Fibroblast of skin of right biceps (primary cell): Measurements from ENCODE around the gene ITGB2.
"Not testable (repeated sequence)": the region's sequence is repeated elsewhere in the genome, so short reads cannot be mapped to it uniquely, and the experiment has no call there.

Experiments
- DNase-seq: peaks from one replicate; pipeline ENCODE4 v3.0.0-alpha.2; 2013

The ITGB2 gene

DNA sequence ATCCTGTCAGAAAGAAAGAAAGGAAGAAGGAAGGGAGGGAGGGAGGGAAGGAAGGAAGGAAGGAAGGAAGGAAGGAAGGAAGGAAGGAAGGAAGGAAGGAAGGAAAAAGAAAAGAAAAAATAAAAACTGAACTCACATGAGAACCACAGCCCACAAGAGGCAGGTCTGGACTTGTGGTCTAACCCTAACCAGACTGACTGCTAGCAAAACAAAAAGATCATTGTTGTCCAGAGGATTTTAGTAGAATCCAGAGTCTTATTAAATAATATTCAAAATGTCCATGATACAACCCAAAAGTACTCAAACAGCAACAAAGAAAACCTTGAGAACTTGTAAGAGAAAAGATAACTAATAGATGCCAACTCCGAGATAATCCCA lies 4.7 kb upstream of the ITGB2 start:
- DNase-seq = no peak

- DNase-seq = peak; percentile 70
These were observed 4.1 kb upstream of the ITGB2 start for GRCh38 chr21:44924606-44925377.

GRCh38 chr21:44923480-44924084 lies 2.9 kb upstream of the ITGB2 start:
- no peak for DNase-seq

DNA sequence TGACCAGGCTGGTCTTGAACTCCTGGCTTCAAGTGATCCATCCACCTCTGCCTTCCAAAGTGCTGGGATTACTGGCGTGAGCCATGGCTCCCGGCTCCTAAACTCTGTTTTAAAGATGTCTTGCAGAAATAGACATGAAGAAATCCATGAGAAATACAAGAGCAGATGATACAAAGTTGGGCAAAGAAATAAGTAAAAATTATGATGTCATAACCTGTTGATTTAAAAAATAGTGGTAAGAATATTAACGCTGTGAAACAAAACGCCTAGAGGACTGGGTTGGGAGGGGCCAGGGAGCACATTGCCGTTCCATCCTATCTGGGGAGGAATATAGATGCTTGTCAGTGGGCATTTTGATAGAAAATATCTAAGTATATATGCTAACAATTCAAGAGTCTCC lies 1.2 kb upstream of the ITGB2 start:
- DNase-seq = no peak

GRCh38 chr21:44919913-44920693 lies 596 bp downstream of the ITGB2 start:
- DNase-seq = no peak

DNA sequence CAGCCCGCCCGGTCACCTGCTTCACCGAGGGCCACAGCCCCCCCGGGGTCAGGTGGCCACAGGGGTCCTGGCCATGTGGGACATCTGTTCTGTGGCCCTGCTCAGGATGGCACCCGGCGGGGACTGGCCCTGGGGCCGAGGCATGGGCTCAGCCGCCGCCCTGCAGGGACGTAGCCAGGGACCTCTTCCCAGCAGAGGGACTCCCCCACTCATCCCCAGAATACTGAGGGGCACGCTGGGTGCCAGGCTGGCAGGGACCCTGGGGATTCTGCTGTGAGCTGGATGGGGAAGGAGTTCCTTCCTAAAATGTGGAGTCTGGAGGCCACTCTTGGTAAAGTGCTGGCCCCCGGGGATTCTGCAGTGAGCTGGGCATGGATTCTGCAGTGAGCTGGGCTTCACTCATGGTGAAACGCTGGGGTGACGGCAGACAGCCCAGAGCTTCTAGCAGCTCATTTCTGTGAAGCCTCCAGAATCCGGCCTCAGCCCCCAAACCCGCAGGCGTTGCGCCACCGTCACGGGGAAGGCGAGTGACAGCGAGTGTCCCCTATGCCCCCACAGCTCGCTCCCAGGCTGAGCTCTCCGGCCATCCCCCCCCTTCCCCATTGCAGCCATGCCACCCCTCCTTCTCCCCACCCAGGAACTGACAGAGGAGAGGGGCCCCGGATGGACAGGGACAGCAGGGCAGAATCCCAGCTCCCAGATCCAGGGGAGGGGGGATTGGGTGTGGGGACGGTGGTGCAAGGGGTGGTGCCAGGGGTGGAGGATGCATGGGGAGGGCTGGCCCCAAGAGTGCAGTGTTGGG lies 1.4 kb downstream of the ITGB2 start:
- DNase-seq = no peak

DNA sequence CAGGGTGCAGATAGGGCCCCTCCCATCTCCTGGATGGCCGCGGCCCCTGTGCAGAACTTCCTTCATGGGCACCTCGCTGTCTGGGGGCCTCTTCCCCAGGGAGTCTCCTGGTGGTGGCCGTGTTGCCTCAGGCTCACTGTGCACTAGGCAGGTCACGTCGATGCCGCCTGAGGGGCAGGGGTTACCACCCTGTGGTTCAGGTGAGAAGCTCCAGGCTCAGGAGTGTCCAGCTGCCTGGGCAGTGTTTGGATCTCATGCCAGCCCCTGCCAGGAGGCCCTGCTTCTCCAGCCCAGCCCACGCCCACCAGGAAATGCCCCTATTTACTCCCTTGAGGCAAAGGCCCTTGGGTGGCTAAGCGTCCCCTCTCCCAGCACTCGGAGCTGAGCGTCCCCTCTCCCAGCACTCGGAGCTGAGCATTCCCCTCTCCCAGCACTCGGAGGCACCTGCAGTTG lies 2.1 kb downstream of the ITGB2 start:
- no peak for DNase-seq

DNA sequence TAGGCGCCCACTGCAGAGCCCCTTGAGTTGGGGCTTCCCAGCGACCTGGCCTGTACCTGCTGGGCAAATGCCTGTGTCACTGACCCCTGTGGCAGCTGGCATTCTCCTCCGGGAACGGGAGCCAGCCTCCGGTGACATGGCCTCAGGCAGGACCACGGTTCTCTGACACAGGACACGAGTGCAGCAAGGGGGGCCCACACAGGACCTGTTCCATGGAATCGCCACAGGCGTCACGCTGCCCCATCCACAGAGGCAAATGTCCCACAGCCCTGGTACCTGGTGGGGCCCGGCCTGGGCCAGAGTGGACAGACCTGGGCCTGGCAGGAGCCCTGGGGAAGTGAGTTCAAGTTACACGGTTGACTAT lies 2.6 kb downstream of the ITGB2 start:
- no peak for DNase-seq

DNA sequence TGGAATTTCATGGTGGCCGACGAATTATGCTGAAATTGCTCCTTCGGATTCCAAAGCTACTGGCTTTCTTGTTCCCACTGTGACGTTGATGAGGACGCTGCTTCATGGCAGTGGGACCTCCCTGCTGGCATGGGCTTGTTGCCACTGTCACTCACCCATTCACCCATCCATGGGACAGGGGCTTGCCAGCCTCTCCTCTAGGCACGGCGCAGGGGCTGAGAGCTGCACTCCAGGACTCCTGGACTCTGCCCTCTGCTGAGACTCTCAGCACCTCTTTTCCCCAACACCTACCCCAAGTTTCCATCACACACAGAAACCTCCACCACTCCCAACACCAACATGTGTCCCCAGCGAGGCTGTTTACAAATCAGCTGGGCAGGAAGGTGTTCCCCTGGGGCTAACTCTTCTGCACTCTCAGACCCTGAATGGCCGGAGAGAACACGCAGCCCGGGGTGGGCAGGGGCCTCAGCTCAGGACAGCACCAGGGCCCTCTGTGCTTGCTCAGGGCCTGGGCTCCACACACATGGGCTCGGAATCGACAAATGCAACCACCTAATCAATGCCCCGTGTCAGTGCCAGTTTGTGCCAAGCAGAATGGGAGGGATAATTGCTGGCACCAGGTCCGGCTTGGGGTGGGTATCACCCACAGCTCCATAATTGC lies 3.1 kb downstream of the ITGB2 start:
- no peak for DNase-seq

GRCh38 chr21:44916965-44917364 lies 3.7 kb downstream of the ITGB2 start:
- DNase-seq = peak; percentile 43

GRCh38 chr21:44914176-44914874 lies 6.4 kb downstream of the ITGB2 start:
- no peak for DNase-seq

GRCh38 chr21:44913425-44914175 lies 7.1 kb downstream of the ITGB2 start:
- DNase-seq = no peak

DNA sequence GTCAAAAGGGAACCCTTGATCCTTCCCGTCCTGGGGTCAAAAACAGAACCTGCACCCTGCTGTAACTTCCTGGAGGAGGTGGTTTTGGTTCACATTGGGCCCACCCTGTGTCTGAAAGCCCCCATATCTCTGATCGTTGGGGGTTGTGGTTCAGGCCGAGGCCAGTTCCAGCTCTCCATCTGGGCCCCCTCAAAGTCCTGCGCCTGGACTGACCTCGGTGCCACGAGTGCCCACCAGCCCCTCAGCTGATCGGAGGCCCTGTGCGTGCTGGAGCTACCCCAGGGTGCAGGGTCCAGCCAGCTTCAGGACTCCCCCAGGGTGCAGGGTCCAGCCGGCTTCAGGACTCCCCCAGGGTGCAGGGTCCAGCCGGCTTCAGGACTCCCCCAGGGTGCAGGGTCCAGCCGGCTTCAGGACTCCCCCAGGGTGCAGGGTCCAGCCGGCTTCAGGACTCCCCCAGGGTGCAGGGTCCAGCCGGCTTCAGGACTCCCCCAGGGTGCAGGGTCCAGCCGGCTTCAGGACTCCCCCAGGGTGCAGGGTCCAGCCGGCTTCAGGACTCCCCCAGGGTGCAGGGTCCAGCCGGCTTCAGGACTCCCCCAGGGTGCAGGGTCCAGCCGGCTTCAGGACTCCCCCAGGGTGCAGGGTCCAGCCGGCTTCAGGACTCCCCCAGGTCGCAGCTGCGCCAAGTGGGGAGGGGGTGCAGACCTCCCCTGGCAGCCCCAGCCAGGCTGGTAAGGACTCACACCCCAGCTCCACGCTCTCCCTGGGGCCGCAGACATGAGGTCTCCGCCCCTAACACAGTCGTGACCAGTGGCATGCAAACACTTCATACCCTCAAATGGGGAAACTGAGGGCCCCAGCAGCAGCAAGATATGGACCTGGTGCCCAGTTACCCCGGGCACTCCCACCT lies 7.9 kb downstream of the ITGB2 start:
- DNase-seq = not testable (repeated sequence)

GRCh38 chr21:44912158-44912473 lies 8.6 kb downstream of the ITGB2 start:
- DNase-seq = no peak

DNA sequence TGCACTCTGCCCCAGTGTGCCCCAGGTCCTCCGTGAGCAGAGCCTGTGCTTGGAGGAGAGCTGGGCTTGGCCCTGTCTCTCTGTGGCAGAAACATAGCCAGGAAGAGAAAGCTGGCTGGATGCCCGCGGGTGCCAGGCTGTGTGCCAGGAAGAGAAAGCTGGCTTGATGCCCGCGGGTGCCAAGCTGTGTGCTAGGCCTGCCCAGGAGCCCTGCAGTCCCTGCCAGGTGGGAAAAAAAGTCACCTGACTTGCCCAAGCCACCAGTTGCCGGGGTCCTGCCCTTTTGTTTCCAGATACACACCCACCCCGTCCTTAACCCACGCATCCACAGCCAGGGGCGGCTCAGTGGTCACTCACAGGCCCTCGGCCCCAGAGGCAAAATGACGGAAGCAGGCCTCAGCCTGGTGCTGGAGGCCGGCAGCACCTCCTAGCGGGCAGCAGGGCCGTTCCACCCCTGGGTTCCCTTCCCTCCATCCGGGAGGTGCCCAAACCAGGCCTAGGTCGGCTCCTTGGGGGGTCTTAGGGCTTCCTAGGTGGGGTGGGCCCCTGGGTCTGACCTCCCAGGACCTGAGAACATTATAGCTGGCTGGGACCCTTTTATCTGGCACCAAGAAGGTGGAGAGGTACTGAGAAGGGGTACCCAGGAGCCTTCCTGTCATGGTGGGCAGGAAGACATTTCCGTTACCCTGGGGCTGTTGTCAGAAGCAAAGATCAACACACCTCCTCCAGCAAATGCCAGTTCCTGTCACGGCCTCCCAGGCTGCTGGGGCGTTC lies 9.1 kb downstream of the ITGB2 start:
- DNase-seq = no peak

GRCh38 chr21:44911068-44911383 lies 9.7 kb downstream of the ITGB2 start:
- no peak for DNase-seq

DNA sequence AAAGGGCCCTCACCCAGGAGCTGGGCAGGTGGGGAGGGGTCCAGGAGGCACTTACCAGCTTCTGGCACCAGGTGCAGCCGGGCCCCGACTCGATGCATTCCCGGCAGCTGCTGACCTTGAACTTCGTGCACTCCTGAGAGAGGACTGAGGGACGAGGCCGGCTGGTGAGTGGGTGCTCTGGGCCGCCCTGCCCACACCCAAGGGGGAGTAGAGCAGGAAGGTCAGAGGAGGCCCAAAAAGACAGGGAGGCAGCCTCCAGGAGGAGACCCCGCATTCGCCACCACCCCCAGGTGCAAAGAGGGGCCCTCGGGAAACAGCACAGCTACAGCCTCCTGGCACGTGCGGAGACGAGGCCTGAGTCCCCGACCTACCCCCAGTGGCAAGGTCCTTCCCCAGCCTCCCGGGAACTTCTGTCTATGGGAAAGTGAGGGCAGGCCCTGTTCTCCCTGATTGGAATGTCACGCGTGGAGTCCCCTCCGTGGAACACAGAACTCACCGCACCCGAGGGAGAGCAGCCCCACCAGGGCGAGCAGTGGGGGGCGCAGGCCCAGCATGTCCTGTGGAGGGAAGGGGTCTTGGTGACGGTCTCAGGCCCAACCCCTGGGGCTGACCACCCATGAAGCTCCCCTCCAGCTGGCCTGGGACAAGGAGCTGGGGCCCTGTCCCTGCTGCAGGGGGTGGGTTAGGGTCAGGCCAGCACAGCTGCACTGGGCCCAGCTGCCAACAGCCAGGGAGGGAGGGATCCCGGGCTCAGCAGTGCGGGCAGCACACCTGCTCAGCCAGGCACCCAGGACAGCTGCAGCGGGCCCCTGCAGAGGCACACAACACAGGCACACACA lies 10.3 kb downstream of the ITGB2 start:
- no peak for DNase-seq

DNA sequence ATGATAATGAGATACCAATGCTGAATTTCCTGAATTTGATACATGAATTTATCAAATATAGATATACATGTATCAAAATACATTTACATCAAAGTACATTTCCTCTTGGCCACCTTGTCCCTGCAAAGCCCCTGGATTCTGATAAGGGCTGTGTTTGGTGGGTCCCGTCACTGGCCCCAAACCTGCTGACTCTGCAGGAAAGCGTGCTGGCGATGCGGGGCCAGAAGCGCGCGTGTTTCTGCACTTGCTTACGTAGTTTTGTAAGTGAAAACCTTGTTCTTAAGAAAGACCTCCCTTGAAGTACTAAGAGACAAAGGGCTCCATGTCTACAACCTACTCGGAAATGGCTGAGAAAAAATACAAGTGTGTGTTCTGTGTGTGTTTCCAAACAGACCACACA lies 11.0 kb downstream of the ITGB2 start:
- DNase-seq = no peak

GRCh38 chr21:44908908-44909307 lies 11.8 kb downstream of the ITGB2 start:
- DNase-seq = no peak
